Suprapubic skin (tissue), 3 donors: ENCODE data around the gene PLXNB3.
"Not testable (repeated sequence)": the region's sequence is repeated elsewhere in the genome, so short reads cannot be mapped to it uniquely, and the experiment has no call there.

Experiments used
- POLR2A ChIP-seq, 2 donors: fragments of 450-650 bp; IDR thresholded peaks; one replicate each; pipeline ENCODE4 v1.6.1; 2017; ENCODE audit warnings: antibody characterized with exemption in 2 of 2, mild to moderate bottlenecking in 2 of 2, moderate library complexity in 2 of 2
- TF ChIP-seq, protein P1 (sequence below), 2 donors: fragments of 200-600 bp in 1 of 2; fragments of 450-650 bp in 1 of 2; sonication (generic) in 1 of 2; IDR thresholded peaks; one replicate each; pipeline ENCODE4 v1.5.1; 2016 to 2019; ENCODE audit warnings: antibody characterized with exemption in 2 of 2, mild to moderate bottlenecking in 1 of 2, moderate library complexity in 1 of 2

DNA sequence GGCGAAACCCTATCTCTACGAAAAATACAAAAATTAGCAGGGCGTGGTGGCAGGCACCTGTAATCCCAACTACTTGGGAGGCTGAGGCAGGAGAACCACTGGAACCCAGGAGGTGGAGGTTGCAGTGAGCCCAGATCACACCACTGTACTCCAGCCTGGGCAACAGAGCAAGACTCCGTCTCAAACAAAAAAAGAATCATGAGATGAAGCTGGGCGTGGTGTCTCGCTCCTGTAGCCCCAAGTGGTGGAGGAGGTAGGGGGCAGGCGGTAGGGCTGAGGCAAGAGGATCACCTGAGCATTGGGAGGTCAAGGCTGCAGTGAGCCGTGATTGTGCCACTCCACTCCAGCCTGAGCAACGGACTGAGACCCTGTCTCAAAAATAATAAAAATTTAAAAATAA is 54.0 kb downstream of the PLXNB3 start:
- TF ChIP-seq, protein P1, sequence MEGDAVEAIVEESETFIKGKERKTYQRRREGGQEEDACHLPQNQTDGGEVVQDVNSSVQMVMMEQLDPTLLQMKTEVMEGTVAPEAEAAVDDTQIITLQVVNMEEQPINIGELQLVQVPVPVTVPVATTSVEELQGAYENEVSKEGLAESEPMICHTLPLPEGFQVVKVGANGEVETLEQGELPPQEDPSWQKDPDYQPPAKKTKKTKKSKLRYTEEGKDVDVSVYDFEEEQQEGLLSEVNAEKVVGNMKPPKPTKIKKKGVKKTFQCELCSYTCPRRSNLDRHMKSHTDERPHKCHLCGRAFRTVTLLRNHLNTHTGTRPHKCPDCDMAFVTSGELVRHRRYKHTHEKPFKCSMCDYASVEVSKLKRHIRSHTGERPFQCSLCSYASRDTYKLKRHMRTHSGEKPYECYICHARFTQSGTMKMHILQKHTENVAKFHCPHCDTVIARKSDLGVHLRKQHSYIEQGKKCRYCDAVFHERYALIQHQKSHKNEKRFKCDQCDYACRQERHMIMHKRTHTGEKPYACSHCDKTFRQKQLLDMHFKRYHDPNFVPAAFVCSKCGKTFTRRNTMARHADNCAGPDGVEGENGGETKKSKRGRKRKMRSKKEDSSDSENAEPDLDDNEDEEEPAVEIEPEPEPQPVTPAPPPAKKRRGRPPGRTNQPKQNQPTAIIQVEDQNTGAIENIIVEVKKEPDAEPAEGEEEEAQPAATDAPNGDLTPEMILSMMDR (IDR thresholded peaks at IDR 0.05) = not testable (repeated sequence)
- TF ChIP-seq POLR2A (IDR thresholded peaks at IDR 0.05) = not testable (repeated sequence)
